Stomach (tissue), 4 donors: ENCODE results near the gene CLCN6.

Experiments used
- POLR2A ChIP-seq, 4 donors: fragments of 450-650 bp; IDR thresholded peaks; one replicate each; pipeline ENCODE4 v1.6.1; 2016; ENCODE audit warnings: antibody characterized with exemption in 4 of 4, control low read depth in 2 of 4, mild to moderate bottlenecking in 1 of 4, moderate library complexity in 1 of 4
- POLR2AphosphoS5 ChIP-seq, 3 donors: sonication (generic); formaldehyde crosslinking; IDR thresholded peaks; one replicate each; pipeline ENCODE4 v1.6.1; 2016; ENCODE audit warnings: antibody characterized with exemption in 3 of 3
- TF ChIP-seq, protein P1 (sequence below), 7 experiments: fragments of 450-650 bp in 4 of 7; fragments of 200-600 bp in 3 of 7; sonication (generic) in 3 of 7; IDR thresholded peaks; one replicate each; pipeline ENCODE4 v1.5.1; 2016 to 2019; ENCODE audit warnings: antibody characterized with exemption in 7 of 7, control low read depth in 2 of 7, mild to moderate bottlenecking in 1 of 7

GRCh38 chr1:11860587-11860986 lies 54.6 kb downstream of the CLCN6 start:
- TF ChIP-seq, protein P1, sequence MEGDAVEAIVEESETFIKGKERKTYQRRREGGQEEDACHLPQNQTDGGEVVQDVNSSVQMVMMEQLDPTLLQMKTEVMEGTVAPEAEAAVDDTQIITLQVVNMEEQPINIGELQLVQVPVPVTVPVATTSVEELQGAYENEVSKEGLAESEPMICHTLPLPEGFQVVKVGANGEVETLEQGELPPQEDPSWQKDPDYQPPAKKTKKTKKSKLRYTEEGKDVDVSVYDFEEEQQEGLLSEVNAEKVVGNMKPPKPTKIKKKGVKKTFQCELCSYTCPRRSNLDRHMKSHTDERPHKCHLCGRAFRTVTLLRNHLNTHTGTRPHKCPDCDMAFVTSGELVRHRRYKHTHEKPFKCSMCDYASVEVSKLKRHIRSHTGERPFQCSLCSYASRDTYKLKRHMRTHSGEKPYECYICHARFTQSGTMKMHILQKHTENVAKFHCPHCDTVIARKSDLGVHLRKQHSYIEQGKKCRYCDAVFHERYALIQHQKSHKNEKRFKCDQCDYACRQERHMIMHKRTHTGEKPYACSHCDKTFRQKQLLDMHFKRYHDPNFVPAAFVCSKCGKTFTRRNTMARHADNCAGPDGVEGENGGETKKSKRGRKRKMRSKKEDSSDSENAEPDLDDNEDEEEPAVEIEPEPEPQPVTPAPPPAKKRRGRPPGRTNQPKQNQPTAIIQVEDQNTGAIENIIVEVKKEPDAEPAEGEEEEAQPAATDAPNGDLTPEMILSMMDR (IDR thresholded peaks at IDR 0.05) = no peak
- no peak for TF ChIP-seq POLR2A (IDR thresholded peaks at IDR 0.05)
- no peak for TF ChIP-seq POLR2AphosphoS5 (IDR thresholded peaks at IDR 0.05)
